Lung (tissue), 12 donors: Measurements from ENCODE around the gene CACNG5. TPM values are rescaled to one million over a fixed set of nuclear protein-coding genes. Genes with fewer than 3 reads are reported as not detected.

ENCODE experiments used
- ATAC-seq: fragments of 200-7000 bp; cut with Tn5 transposase; one replicate; pipeline ENCODE4 v1.9.1; 2020; ENCODE audit warnings: moderate number of reproducible peaks; ENCODE audit not compliant: insufficient read depth, low FRiP score
- DNase-seq, 3 donors: peaks; one replicate each; pipeline ENCODE4 v3.0.0-alpha.2; 2013 to 2017
- H3K27ac ChIP-seq, 2 donors: one replicate each; pipeline ENCODE4 v1.5.1; 2013; ENCODE audit warnings: mild to moderate bottlenecking in 2 of 2, moderate library complexity in 2 of 2, control low read depth in 1 of 2, inconsistent platforms in 1 of 2, low read depth in 1 of 2, low read length in 1 of 2
- H3K27me3 ChIP-seq, 3 donors: one replicate each; pipeline ENCODE4 v1.5.1; 2013; ENCODE audit warnings: low read length in 2 of 3; ENCODE audit not compliant: control insufficient read depth in 3 of 3, insufficient read depth in 3 of 3
- H3K36me3 ChIP-seq, 4 donors: one replicate each; pipeline ENCODE4 v1.5.1; 2013; ENCODE audit warnings: low read length in 4 of 4, mild to moderate bottlenecking in 1 of 4, moderate library complexity in 1 of 4; ENCODE audit not compliant: control insufficient read depth in 4 of 4, insufficient read depth in 4 of 4
- H3K4me1 ChIP-seq, 5 donors: one replicate each; pipeline ENCODE4 v1.5.1; 2013; ENCODE audit warnings: low read length in 5 of 5, mild to moderate bottlenecking in 2 of 5, moderate library complexity in 1 of 5; ENCODE audit not compliant: control insufficient read depth in 5 of 5, insufficient read depth in 5 of 5
- H3K4me3 ChIP-seq: one replicate; pipeline ENCODE4 v1.5.1; 2013; ENCODE audit warnings: mild to moderate bottlenecking, control low read depth, moderate library complexity
- H3K9ac ChIP-seq, 2 donors: one replicate each; pipeline ENCODE4 v1.5.1; 2013; ENCODE audit warnings: low read length in 2 of 2, control low read depth in 1 of 2; ENCODE audit not compliant: insufficient read depth in 1 of 2
- H3K9me3 ChIP-seq, 4 donors: one replicate each; pipeline ENCODE4 v1.5.1; 2013; ENCODE audit warnings: low read length in 3 of 4, mild to moderate bottlenecking in 1 of 4, moderate library complexity in 1 of 4; ENCODE audit not compliant: control insufficient read depth in 4 of 4, insufficient read depth in 3 of 4
- WGBS, 2 donors: extraction: QIAGEN DNeasy Blood & Tissue Kit; methylation state at CpG; one replicate each; pipeline ENCODE4 v1.1.7; 2013; 5-methylcytosine and 5-hydroxymethylcytosine counted together
- polyA plus RNA-seq, 2 donors: library from polyadenylated mRNA; stranded (reverse); fragments of 200-250 nt; gene quantifications; one replicate each; pipeline ENCODE4 v1.2.1, GENCODE V29; 2013
- total RNA-seq, 2 donors: library from RNA; depleted of rRNA in 1 of 2; stranded (reverse); fragments of >200 nt in 1 of 2; gene quantifications; one replicate each; pipeline ENCODE4 v1.2.1, GENCODE V29; 2014 to 2021
- TF ChIP-seq, protein P1 (sequence below): IDR thresholded peaks from 2 replicates; pipeline ENCODE4 v1.5.1; 2012; ENCODE audit warnings: mild to moderate bottlenecking; ENCODE audit errors: control extremely low read depth, extremely low read depth
- donor health status: control.
- donor health status: control.
- donor health status: Bipolar disorder and iron deficiency.
- donor health status: healthy.
- donor health status: DM: yes; HTN: yes; CAD: no.

CACNG5 gene
- total and polyA plus RNA-seq, 4 donors = not detected

DNA sequence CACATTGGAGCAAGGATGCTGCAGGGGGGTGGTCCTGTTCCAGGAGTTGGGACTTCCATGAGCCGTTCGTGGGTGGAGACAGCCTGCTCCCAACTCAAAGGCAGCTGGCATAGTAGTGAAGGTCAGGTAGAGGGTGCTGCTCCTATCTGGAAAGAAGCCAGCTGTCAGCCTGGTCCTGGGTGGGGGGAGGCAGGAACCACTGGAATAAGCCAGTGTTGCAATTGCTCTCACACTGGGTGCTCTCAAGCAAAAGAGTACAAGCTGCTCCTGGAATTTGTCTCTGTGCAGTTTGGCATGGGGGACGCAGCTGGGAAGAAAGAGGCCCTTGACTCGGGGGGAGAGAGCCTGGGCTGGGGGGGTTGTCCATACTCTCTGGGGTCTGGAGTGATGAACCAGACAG lies 8.7 kb downstream of the CACNG5 start:
- no peaks in the 10 kb centered on the region for H3K36me3 ChIP-seq
- 66 to 86% methylated on average over 4 of the region's 4 CpGs for WGBS, 2 donors

DNA sequence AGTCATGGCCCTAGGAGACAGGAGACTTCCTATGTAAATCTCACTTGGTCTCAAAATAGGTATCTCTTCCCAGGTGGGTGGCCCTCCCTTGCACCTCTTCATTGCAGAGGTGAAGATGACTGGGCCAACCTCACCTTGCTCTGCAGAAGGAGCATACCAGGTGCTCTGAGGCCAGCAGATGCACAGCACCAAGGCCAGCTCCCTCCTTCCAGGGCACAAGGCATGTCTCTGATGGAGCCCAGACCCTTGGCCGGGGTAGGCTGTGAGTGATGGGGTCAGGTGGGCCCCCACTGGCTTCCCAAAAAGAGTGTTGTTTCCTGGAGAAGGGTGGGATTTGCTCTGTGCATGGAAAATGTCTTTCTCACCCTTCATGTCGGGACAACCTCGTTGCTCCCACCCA lies 12.8 kb downstream of the CACNG5 start:
- no peak for DNase-seq
- TF ChIP-seq, protein P1, sequence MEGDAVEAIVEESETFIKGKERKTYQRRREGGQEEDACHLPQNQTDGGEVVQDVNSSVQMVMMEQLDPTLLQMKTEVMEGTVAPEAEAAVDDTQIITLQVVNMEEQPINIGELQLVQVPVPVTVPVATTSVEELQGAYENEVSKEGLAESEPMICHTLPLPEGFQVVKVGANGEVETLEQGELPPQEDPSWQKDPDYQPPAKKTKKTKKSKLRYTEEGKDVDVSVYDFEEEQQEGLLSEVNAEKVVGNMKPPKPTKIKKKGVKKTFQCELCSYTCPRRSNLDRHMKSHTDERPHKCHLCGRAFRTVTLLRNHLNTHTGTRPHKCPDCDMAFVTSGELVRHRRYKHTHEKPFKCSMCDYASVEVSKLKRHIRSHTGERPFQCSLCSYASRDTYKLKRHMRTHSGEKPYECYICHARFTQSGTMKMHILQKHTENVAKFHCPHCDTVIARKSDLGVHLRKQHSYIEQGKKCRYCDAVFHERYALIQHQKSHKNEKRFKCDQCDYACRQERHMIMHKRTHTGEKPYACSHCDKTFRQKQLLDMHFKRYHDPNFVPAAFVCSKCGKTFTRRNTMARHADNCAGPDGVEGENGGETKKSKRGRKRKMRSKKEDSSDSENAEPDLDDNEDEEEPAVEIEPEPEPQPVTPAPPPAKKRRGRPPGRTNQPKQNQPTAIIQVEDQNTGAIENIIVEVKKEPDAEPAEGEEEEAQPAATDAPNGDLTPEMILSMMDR = no peak

More for the DNA sequence above, 8.7 kb downstream of the CACNG5 start:
- Histone ChIP-seq H3K27me3 (no peaks in the 10 kb centered on the region), H3K4me3 (no peak overlapping the region), H3K9me3 (peaks cover 0 to 12% (median 0%) of the 10 kb centered on the region in 4 donors), H3K9ac (no peak overlapping the region), H3K27ac (no peak overlapping the region), H3K4me1 (no peaks in the 10 kb centered on the region)
- TF ChIP-seq, protein P1 = no peak
- no peak for ATAC-seq
- DNase-seq = no peak

DNA sequence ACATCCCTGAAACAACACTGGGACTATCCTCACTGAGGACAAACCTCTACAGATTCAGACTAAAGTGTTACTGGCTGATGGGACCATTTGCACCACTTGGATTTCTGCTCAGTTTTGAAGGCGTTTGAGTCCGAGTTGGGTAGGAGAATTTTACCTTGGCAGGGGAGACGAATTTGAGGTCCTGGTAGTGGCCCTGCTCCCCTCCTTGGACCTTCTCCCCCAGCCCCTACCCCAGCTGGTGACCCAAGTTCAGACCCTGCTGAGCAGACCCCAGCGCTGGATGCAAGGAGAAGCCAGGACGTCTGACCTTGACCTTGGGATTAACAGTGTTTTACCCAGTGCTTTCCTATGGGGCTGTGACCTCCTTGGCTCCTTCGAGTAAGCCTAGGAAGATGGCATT lies 13.6 kb downstream of the CACNG5 start:
- Histone ChIP-seq H3K4me3 (no peak overlapping the region), H3K27ac (no peak overlapping the region), H3K9me3 (peaks cover 0 to 12% (median 0%) of the 10 kb centered on the region in 4 donors), H3K27me3 (no peaks in the 10 kb centered on the region), H3K9ac (no peak overlapping the region), H3K36me3 (no peaks in the 10 kb centered on the region), H3K4me1 (no peaks in the 10 kb centered on the region)
- DNase-seq (no peak), ATAC-seq (no peak)
- 86 to 88% methylated on average over 6 of the region's 6 CpGs for WGBS, 2 donors
- TF ChIP-seq, protein P1 = no peak

More for the DNA sequence above, 12.8 kb downstream of the CACNG5 start:
- H3K9me3 ChIP-seq = peaks cover 0 to 12% (median 0%) of the 10 kb centered on the region in 4 donors
- H3K36me3 ChIP-seq = no peaks in the 10 kb centered on the region
- 72 to 91% methylated on average over 3 of the region's 3 CpGs for WGBS, 2 donors
- H3K4me3 ChIP-seq = no peak overlapping the region
- H3K27ac ChIP-seq = no peak overlapping the region
- H3K4me1 ChIP-seq = no peaks in the 10 kb centered on the region
- ATAC-seq = no peak
- H3K9ac ChIP-seq = no peak overlapping the region
- H3K27me3 ChIP-seq = no peaks in the 10 kb centered on the region

DNA sequence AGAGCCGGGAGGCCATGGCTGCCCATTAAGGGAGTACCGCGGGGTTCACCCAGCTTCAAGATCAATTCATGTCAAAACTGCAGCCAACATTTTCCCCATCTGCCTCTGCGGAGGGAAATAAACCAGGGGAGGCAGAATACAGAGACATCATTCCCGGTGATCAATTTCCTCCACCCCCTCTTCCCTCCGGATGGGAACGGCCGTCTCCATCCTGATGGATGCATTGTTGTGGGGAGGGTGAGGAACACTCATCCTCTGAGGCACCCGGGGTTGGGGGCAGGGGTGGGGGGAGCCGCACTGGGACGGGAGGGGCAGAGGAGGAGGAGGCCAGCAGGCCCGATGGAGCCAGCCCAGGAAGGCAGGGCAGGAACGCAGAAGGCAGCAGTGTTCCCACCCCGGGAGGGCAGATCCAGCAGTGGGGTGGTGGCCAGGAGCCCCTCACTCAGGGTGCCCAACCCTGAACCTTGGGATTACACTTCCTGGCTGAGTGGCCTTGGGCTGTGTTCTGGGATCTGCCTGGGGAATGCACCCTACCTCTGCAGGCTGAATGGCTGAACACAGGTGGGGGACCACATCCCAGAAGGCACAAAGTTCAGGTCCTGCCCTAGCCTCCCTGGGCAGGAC lies 14.2 kb downstream of the CACNG5 start:
- Histone ChIP-seq H3K27me3 (no peaks in the 10 kb centered on the region), H3K9ac (no peak overlapping the region)
- no peak for ATAC-seq

More for the DNA sequence above, 14.2 kb downstream of the CACNG5 start:
- no peak for DNase-seq
- Histone ChIP-seq H3K9me3 (peaks cover 0 to 12% (median 0%) of the 10 kb centered on the region in 4 donors), H3K27ac (no peak overlapping the region), H3K36me3 (no peaks in the 10 kb centered on the region), H3K4me1 (no peaks in the 10 kb centered on the region), H3K4me3 (no peak overlapping the region)
- TF ChIP-seq, protein P1 = no peak
- WGBS, 2 donors = 69 to 76% methylated on average over 14 of the region's 14 CpGs
